Progenitor cell of endocrine pancreas (in vitro differentiated cells): ENCODE data around the gene TMED4. TPM values are rescaled to one million over a fixed set of nuclear protein-coding genes. Genes with fewer than 3 reads are reported as not detected.

Experiments
- DNase-seq: peaks from one replicate; pipeline ENCODE4 v3.0.0; 2021; ENCODE audit warnings: low spot score; ENCODE audit not compliant: unreplicated experiment
- H3K27ac Mint-ChIP-seq: 2 replicates; pipeline ENCODE4 v1.8.0; 2021; ENCODE audit warnings: mild to moderate bottlenecking, moderate library complexity, mixed read lengths
- H3K27me3 Mint-ChIP-seq: 2 replicates; pipeline ENCODE4 v1.8.0; 2021; ENCODE audit warnings: mixed read lengths
- H3K36me3 Mint-ChIP-seq: 2 replicates; pipeline ENCODE4 v1.8.0; 2022; ENCODE audit warnings: mixed read lengths; ENCODE audit not compliant: insufficient read depth
- H3K4me1 Mint-ChIP-seq: 2 replicates; pipeline ENCODE4 v1.8.0; 2021; ENCODE audit warnings: low read depth, mixed read lengths
- H3K4me3 Mint-ChIP-seq: 2 replicates; pipeline ENCODE4 v1.8.0; 2021; ENCODE audit warnings: low read depth, mild to moderate bottlenecking, moderate library complexity, mixed read lengths
- H3K9me3 Mint-ChIP-seq: 2 replicates; pipeline ENCODE4 v1.8.0; 2021; ENCODE audit warnings: low read depth, mixed read lengths
- CTCF ChIP-seq: fragments of 200-600 bp; sonication (generic); IDR thresholded peaks from one replicate; pipeline ENCODE4 v1.5.0; 2021; ENCODE audit warnings: antibody characterized with exemption, mild to moderate bottlenecking; ENCODE audit not compliant: unreplicated experiment
- total RNA-seq: library from RNA; stranded (reverse); gene quantifications from 2 replicates; pipeline ENCODE4 v1.2.1, GENCODE V29; 2021

TMED4 gene
- total RNA-seq, 1 donor from 2014 or later = 119 TPM

GRCh38 chr7:44531421-44532380 is 50.3 kb downstream of the TMED4 start:
- H3K27ac Mint-ChIP-seq = no peak overlapping the region
- H3K4me3 Mint-ChIP-seq = no peak overlapping the region
- H3K4me1 Mint-ChIP-seq = no peaks in the 10 kb centered on the region
- DNase-seq = no peak
- peaks cover 29% of the 10 kb centered on the region for H3K36me3 Mint-ChIP-seq
- H3K9me3 Mint-ChIP-seq = peaks cover 2% of the 10 kb centered on the region
- no peaks in the 10 kb centered on the region for H3K27me3 Mint-ChIP-seq
- TF ChIP-seq CTCF = no peak

DNA sequence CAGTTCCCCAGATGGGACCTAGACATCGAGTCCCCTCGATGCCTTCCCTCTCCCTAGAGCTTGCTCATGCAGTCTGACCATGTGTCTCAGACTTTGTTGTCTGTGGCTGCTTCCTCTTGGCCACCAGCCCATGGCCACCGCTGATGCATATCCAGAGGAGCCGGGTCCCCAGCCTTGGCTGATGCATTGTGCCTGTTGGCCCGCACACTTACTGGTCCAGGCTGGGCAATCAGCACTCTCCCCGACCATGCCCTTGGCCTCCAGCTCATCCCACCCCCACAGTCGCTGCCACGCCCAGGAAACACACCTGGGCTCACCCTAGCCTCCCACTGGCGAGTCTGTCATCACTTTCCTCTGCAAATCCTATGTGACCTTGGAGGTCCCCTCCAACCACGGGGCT is 51.0 kb downstream of the TMED4 start:
- no peaks in the 10 kb centered on the region for H3K27me3 Mint-ChIP-seq
- no peak for TF ChIP-seq CTCF
- peaks cover 2% of the 10 kb centered on the region for H3K9me3 Mint-ChIP-seq
- peaks cover 31% of the 10 kb centered on the region for H3K36me3 Mint-ChIP-seq
- H3K27ac Mint-ChIP-seq = no peak overlapping the region
- H3K4me3 Mint-ChIP-seq = no peak overlapping the region
- no peaks in the 10 kb centered on the region for H3K4me1 Mint-ChIP-seq
- no peak for DNase-seq

Other genes with a start within 250 kb of the TMED4 start
- gene NUDCD3, start 91.6 kb downstream of the TMED4 start, total RNA-seq = 86.2 and 89.0 TPM in 2 replicates
- gene NPC1L1, start 40.9 kb downstream of the TMED4 start, total RNA-seq = 21.0 and 21.2 TPM in 2 replicates
- gene DDX56, start 8.3 kb downstream of the TMED4 start, total RNA-seq = 111 and 120 TPM in 2 replicates
- gene OGDH, start 24.4 kb upstream of the TMED4 start, total RNA-seq = 93.5 and 105 TPM in 2 replicates
- 217 and 222 TPM in 2 replicates for gene ZMIZ2, start 166.6 kb upstream of the TMED4 start, total RNA-seq
- 1,323 and 1,353 TPM in 2 replicates for gene PPIA, start 214.4 kb upstream of the TMED4 start, total RNA-seq